GM11168 (cell line): ENCODE data around the gene BOK.

Experiments used
- in situ Hi-C: fragments of 300-500 bp; cut with MboI; formaldehyde crosslinking; loops from one replicate; pipeline ENCODE4 v1.12.0; 2022; ENCODE audit warnings: low sequenced_read_pairs; ENCODE audit not compliant: unreplicated experiment

BOK gene

DNA sequence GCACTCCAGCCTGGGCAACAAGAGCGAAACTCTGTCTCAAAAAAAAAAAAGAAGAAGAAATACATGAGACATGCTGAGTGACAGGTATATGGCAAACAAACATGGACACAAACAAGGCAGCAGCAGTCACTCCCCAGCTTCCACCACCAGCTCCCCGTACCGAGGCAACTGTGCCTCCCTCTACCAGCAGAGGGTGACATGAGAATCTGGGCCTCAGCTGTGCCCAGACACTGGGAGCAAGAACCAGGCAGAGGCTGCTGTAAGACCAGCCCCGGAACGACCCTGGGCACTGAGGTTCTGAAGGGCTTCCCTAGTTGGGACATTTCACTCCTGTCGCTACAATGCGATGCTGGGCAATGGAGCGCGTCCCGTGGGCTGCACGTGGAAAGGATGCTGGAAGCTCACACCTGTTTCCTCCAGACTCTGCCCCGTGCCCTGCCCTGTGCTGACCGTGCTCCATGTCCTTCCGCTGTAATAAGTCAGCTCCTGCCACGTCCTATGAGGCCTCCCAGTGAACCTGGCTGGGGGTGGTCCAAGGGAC is 37.1 kb downstream of the BOK start:
- in situ Hi-C loops, result no loop called here

- in situ Hi-C loops, result no loop called here
Observed at GRCh38 chr2:241597561-241597960, 39.0 kb downstream of the BOK start.

DNA sequence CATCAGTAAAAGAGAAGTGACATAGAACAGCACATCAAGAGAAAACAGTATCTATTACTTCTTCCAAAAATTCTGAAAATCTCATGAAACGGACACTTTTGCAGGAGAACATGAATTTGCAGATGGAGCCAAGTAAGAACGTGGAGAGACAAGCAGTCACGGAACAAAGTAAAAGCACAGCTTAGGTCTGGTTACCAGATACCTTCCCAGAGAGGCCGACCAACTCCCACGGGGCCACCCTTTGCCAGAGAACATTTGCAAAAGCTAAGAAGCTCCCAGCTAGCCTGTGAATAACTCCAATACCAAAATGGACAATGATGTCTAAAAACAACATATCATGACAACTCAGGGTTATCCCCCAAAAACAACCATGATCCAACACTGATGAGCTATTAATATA is 39.5 kb downstream of the BOK start:
- in situ Hi-C loops, result no loop called here

- in situ Hi-C loops, result no loop called here
Observed at GRCh38 chr2:241598487-241598886, 39.9 kb downstream of the BOK start.

GRCh38 chr2:241599615-241600014 is 41.1 kb downstream of the BOK start:
- in situ Hi-C loops, result no loop called here

DNA sequence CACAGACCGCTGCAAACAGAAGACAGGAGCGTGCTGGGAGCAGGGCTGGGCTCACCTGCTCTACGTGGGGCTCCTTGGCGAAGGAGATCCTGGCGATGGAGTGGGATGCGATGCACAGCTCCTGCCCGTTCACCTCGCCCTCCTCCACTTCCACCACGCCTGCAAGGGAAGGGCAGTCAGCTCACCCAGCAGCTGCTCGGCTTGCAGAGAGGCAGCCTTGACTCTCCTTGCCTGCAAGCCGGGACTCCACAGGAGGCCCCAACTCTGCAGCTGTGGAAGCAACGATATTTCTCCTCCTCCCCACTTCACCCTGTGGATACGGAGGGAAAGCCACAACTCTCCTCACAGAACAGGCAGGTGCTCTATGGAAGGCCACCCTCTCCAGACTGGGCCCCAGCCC is 43.3 kb downstream of the BOK start:
- in situ Hi-C loops, result no loop called here

- in situ Hi-C loops, result no loop called here
Observed at GRCh38 chr2:241602720-241603119, 44.2 kb downstream of the BOK start.

GRCh38 chr2:241603686-241604085 is 45.1 kb downstream of the BOK start:
- in situ Hi-C loops, result no loop called here

- in situ Hi-C loops, result no loop called here
Observed at GRCh38 chr2:241606186-241606585, 47.6 kb downstream of the BOK start.

DNA sequence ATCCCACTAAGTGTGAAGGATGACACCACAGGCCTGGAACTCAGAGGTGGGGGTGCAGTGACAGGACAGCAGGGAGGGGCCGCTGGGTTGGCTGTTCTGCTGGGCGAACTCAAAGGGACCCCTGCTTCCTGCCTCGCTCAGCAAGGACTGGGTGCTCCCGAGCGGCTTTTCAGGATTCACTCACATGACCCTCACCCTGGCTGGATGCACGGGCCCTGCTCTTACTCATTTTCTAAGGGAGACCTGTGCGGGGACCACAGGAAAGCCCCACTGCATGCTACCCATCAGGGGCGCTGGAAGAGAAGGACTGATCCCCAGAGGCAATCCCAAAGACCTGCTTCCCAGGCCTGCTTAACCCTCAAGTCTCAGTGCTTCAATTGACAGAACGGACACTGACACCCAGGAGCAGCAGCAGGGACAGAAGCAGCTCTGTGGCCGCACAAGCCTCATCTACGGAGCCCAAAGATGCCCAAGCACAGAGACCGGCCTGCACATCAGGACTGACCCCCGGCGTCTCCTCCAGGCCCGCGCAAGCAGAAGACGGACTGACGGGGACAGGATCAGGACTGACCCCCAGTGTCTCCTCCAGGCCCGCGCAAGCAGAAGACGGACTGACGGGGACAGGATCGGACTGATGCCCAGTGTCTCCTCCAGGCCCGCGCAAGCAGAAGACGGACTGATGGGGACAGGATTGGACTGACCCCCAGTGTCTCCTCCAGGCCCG is 48.8 kb downstream of the BOK start:
- in situ Hi-C loops, result no loop called here

- in situ Hi-C loops, result no loop called here
Observed at GRCh38 chr2:241608881-241609280, 50.3 kb downstream of the BOK start.

- in situ Hi-C loops, result no loop called here
Observed at GRCh38 chr2:241609859-241610793, 51.6 kb downstream of the BOK start.

GRCh38 chr2:241611062-241611461 is 52.5 kb downstream of the BOK start:
- in situ Hi-C loops, result no loop called here

- in situ Hi-C loops, result no loop called here
Observed at GRCh38 chr2:241612156-241613016, 53.8 kb downstream of the BOK start.

DNA sequence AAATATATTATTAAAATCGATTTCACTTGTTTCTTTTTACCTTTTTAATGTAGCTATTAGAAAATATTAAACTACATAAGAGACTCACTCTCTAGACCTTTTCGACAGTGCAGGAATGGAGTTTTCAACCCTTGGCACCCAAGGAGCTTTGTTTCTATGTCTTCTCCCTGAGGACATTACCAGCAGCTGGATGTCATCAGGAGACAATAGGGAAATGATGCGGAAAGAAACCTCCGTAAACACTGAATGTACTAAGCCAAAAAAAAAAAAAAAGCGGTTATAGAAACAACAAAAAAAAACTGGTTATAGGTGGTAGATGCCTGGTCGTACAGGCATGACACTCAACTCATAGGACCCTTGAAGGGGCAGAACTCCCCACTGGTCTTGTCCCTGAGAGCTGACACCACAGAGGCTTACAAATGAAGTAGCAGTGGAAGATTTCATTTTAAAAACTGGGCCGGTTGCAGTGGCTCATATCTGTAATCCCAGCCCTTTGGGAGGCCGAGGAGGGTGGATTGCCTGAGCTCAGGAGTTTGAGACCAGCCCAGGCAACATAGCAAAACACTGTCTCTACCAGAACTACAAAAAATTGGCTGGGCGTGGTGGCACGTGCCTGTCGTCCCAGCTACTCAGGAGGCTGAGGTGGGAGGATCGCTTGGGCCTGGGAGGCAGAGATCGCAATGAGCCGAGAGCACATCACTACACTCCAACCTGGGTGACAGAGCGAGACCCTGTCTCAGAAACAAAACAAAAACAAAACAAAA is 54.7 kb downstream of the BOK start:
- in situ Hi-C loops, result no loop called here

- in situ Hi-C loops, result no loop called here
Observed at GRCh38 chr2:241615041-241615440, 56.5 kb downstream of the BOK start.

GRCh38 chr2:241615522-241616052 is 57.0 kb downstream of the BOK start:
- in situ Hi-C loops, result no loop called here

- in situ Hi-C loops, result no loop called here
Observed at GRCh38 chr2:241616168-241617125, 57.9 kb downstream of the BOK start.
